Osteoblast (primary cell): ENCODE data around the gene ZFHX3. TPM values are rescaled to one million over a fixed set of nuclear protein-coding genes. Genes with fewer than 3 reads are reported as not detected.

Experiments
- DNase-seq: peaks from one replicate; pipeline ENCODE4 v3.0.0; 2011; ENCODE audit warnings: low spot score, mixed read lengths; ENCODE audit not compliant: insufficient read length; ENCODE audit errors: missing footprints
- H2AFZ ChIP-seq: 2 replicates; pipeline ENCODE4 v1.6.0; 2011; ENCODE audit warnings: mild to moderate bottlenecking, low read length
- H3K27ac ChIP-seq: 2 replicates; pipeline ENCODE4 v1.5.1; 2011; ENCODE audit warnings: mild to moderate bottlenecking, low read depth, low read length, moderate library complexity
- H3K27me3 ChIP-seq: 2 replicates; pipeline ENCODE4 v1.6.0; 2012; ENCODE audit warnings: mild to moderate bottlenecking, control low read depth, inconsistent platforms, low read length, moderate library complexity; ENCODE audit not compliant: insufficient read depth
- H3K36me3 ChIP-seq: 2 replicates; pipeline ENCODE4 v1.5.1; 2011; ENCODE audit warnings: mild to moderate bottlenecking, low read length, control low read depth, moderate library complexity; ENCODE audit not compliant: insufficient read depth
- H3K4me1 ChIP-seq: 2 replicates; pipeline ENCODE4 v1.5.1; 2011; ENCODE audit warnings: mild to moderate bottlenecking, low read length, control low read depth, moderate library complexity; ENCODE audit not compliant: insufficient read depth
- H3K4me2 ChIP-seq: 2 replicates; pipeline ENCODE4 v1.6.0; 2011; ENCODE audit warnings: mild to moderate bottlenecking, low read length; ENCODE audit not compliant: insufficient read depth
- H3K4me3 ChIP-seq: fragments of 200-600 bp; sonication (generic); 3 replicates; pipeline ENCODE4 v1.5.1; 2012; ENCODE audit warnings: mild to moderate bottlenecking, low read length, inconsistent platforms; ENCODE audit not compliant: insufficient read depth
- H3K79me2 ChIP-seq: 2 replicates; pipeline ENCODE4 v1.6.0; 2012; ENCODE audit warnings: mild to moderate bottlenecking, low read length, control low read depth, inconsistent platforms; ENCODE audit not compliant: insufficient read depth
- H3K9me3 ChIP-seq: 2 replicates; pipeline ENCODE4 v1.5.1; 2011; ENCODE audit warnings: low read depth, low read length, control low read depth
- H4K20me1 ChIP-seq: 2 replicates; pipeline ENCODE4 v1.6.0; 2012; ENCODE audit warnings: mild to moderate bottlenecking, low read length, control low read depth; ENCODE audit not compliant: insufficient read depth
- CTCF ChIP-seq: IDR thresholded peaks from 2 replicates; pipeline ENCODE4 v1.5.1; 2011; ENCODE audit warnings: mild to moderate bottlenecking, low read depth, low read length, moderate library complexity; ENCODE audit errors: extremely low read depth
- total RNA-seq: library from RNA; depleted of rRNA; stranded (reverse); fragments of >200 nt; gene quantifications from 2 replicates; pipeline ENCODE4 v1.2.3, GENCODE V29; 2012

The ZFHX3 gene
- total RNA-seq, 1 donor, result 14.5 TPM

GRCh38 chr16:73015612-73016487 lies 32.1 kb downstream of the ZFHX3 start:
- no peak overlapping the region for H2AFZ ChIP-seq
- peaks cover 67% of the 10 kb centered on the region for H4K20me1 ChIP-seq
- DNase-seq, result no peak
- no peak overlapping the region for H3K4me2 ChIP-seq
- TF ChIP-seq CTCF, result no peak
- H3K27ac ChIP-seq, result no peak overlapping the region
- no peak overlapping the region for H3K4me3 ChIP-seq
- no peaks in the 10 kb centered on the region for H3K36me3 ChIP-seq
- peaks cover 24% of the 10 kb centered on the region for H3K4me1 ChIP-seq
- no peaks in the 10 kb centered on the region for H3K27me3 ChIP-seq
- peaks cover 90% of the 10 kb centered on the region for H3K79me2 ChIP-seq
- no peaks in the 10 kb centered on the region for H3K9me3 ChIP-seq

- Histone ChIP-seq H3K36me3 (no peaks in the 10 kb centered on the region), H3K4me3 (no peak overlapping the region), H3K9me3 (no peaks in the 10 kb centered on the region), H4K20me1 (peaks cover 70% of the 10 kb centered on the region), H3K27ac (no peak overlapping the region), H3K27me3 (no peaks in the 10 kb centered on the region), H3K4me1 (peaks cover 16% of the 10 kb centered on the region), H2AFZ (no peak overlapping the region), H3K4me2 (no peak overlapping the region), H3K79me2 (peaks cover 96% of the 10 kb centered on the region)
- no peak for TF ChIP-seq CTCF
- no peak for DNase-seq
These were observed 33.2 kb downstream of the ZFHX3 start for GRCh38 chr16:73014768-73015167.

- no peaks in the 10 kb centered on the region for H3K27me3 ChIP-seq
- no peak for TF ChIP-seq CTCF
- no peak overlapping the region for H3K4me3 ChIP-seq
- no peak overlapping the region for H2AFZ ChIP-seq
- H3K27ac ChIP-seq, result no peak overlapping the region
- no peaks in the 10 kb centered on the region for H3K9me3 ChIP-seq
- peaks cover 68% of the 10 kb centered on the region for H4K20me1 ChIP-seq
- H3K36me3 ChIP-seq, result no peaks in the 10 kb centered on the region
- peaks cover 8% of the 10 kb centered on the region for H3K4me1 ChIP-seq
- H3K79me2 ChIP-seq, result peaks cover 95% of the 10 kb centered on the region
- no peak for DNase-seq
- no peak overlapping the region for H3K4me2 ChIP-seq
These were observed 34.0 kb downstream of the ZFHX3 start for GRCh38 chr16:73013974-73014373.

GRCh38 chr16:73012341-73012740 lies 35.6 kb downstream of the ZFHX3 start:
- Histone ChIP-seq H3K27ac (no peak overlapping the region), H3K4me3 (no peak overlapping the region), H2AFZ (no peak overlapping the region), H3K4me2 (no peak overlapping the region), H3K9me3 (no peaks in the 10 kb centered on the region), H3K27me3 (no peaks in the 10 kb centered on the region), H3K4me1 (peaks cover 5% of the 10 kb centered on the region), H3K79me2 (peaks cover 96% of the 10 kb centered on the region), H4K20me1 (peaks cover 67% of the 10 kb centered on the region), H3K36me3 (no peaks in the 10 kb centered on the region)
- TF ChIP-seq CTCF, result no peak
- DNase-seq, result no peak
